Measurements from ENCODE around the gene ZIM2.

GRCh38 chr19:56727677-56728076 is 112.8 kb downstream of the ZIM2 start:
- no peak for TF ChIP-seq CTCF (IDR thresholded peaks at IDR 0.05)
- no peak for TF ChIP-seq POLR2A (IDR thresholded peaks at IDR 0.05)
